ENCODE measurements around the gene TEAD4.

Gene TEAD4

GRCh38 chr12:3085341-3086139, 126.3 kb downstream of the TEAD4 start:
- no peak for DNase-seq

- no peak for DNase-seq
Observed at GRCh38 chr12:3086211-3086610, 127.0 kb downstream of the TEAD4 start.

- DNase-seq: no peak
Observed at GRCh38 chr12:3086729-3087323, 127.6 kb downstream of the TEAD4 start.

GRCh38 chr12:3087758-3088650, 128.8 kb downstream of the TEAD4 start:
- no peak for DNase-seq

GRCh38 chr12:3089588-3089987, 130.4 kb downstream of the TEAD4 start:
- DNase-seq: no peak

All from activated effector memory CD4-positive, alpha-beta T cell treated with Interleukin-2 at 50 U/mL for 16 hours (primary cell).